Thyroid gland (tissue), 4 donors: ENCODE data around the gene NTRK2. TPM values are rescaled to one million over a fixed set of nuclear protein-coding genes. Genes with fewer than 3 reads are reported as not detected.

Source experiments
- DNase-seq, 2 donors: peaks; one replicate each; pipeline ENCODE4 v3.0.0-alpha.2; 2019
- H3K27ac ChIP-seq, 3 donors: fragments of 200-600 bp; sonication (generic); 1 replicate in 2 of 3; 2 replicates in 1 of 3; pipeline ENCODE4 v1.5.1; 2016 to 2019; ENCODE audit warnings: mild to moderate bottlenecking in 1 of 3, moderate library complexity in 1 of 3
- H3K27me3 ChIP-seq: fragments of 200-600 bp; sonication (generic); one replicate; pipeline ENCODE4 v1.5.1; 2019
- H3K36me3 ChIP-seq, 2 donors: fragments of 200-600 bp; sonication (generic); one replicate each; pipeline ENCODE4 v1.5.1; 2016 to 2019
- H3K4me1 ChIP-seq, 2 donors: fragments of 200-600 bp; sonication (generic); one replicate each; pipeline ENCODE4 v1.5.1; 2017 to 2019
- H3K4me3 ChIP-seq, 3 donors: fragments of 200-600 bp; sonication (generic); replicated peaks in 1 of 3; 1 replicate in 2 of 3; 2 replicates in 1 of 3; pipeline ENCODE4 v1.5.1; 2016; ENCODE audit warnings: mild to moderate bottlenecking in 1 of 3
- H3K9me3 ChIP-seq: fragments of 200-600 bp; sonication (generic); one replicate; pipeline ENCODE4 v1.5.1; 2017
- POLR2A ChIP-seq, 2 donors: fragments of 450-650 bp; IDR thresholded peaks; one replicate each; pipeline ENCODE4 v1.6.1; 2017; ENCODE audit warnings: antibody characterized with exemption in 2 of 2, mild to moderate bottlenecking in 2 of 2, moderate library complexity in 1 of 2
- WGBS, 2 donors: methylation state at CpG; one replicate each; pipeline ENCODE4 v1.1.5; 2017; 5-methylcytosine and 5-hydroxymethylcytosine counted together
- intact Hi-C: fragments of 100-400 bp; cut with DNase I; formaldehyde crosslinking; loops from one replicate; pipeline ENCODE4 v1.15.1; 2023
- total RNA-seq, 4 donors: library from RNA; depleted of rRNA; stranded (reverse); fragments of >200 nt; gene quantifications; one replicate each; pipeline ENCODE4 v1.2.3, GENCODE V29; 2016
- TF ChIP-seq, protein P1 (sequence below), 6 experiments: fragments of 200-600 bp in 3 of 6; fragments of 450-650 bp in 3 of 6; sonication (generic) in 3 of 6; IDR thresholded peaks; one replicate each; pipeline ENCODE4 v1.5.1; 2016 to 2019; ENCODE audit warnings: antibody characterized with exemption in 6 of 6, mild to moderate bottlenecking in 2 of 6, inconsistent platforms in 1 of 6, moderate library complexity in 1 of 6

The NTRK2 gene
- total RNA-seq, 4 donors from 2014 or later: 92.0 to 186 (median 142) TPM

DNA sequence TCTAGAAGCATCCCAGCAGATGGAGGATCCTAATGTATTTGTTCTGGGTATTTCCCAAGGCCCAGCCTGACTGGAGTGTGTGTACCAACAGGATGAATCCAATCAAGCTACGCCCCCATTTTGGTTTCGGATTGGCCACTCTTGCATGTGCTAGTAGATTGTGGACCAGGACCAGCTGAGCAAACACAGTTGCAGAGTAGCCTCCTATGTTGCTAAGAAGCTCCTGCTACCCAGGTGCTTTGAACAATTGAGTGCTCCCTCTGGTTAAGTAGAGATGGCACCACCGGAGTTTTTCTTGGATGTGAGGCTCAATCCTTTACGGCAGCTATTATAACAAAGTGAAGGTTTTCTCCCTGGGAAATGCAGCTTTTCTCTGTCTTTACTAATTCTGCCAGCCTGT lies 204.5 kb downstream of the NTRK2 start:
- H3K4me1 ChIP-seq: no peaks in the 10 kb centered on the region
- H3K36me3 ChIP-seq: no peaks in the 10 kb centered on the region
- intact Hi-C loops: no loop called here
- no peaks in the 10 kb centered on the region for H3K27me3 ChIP-seq
- TF ChIP-seq, protein P1, sequence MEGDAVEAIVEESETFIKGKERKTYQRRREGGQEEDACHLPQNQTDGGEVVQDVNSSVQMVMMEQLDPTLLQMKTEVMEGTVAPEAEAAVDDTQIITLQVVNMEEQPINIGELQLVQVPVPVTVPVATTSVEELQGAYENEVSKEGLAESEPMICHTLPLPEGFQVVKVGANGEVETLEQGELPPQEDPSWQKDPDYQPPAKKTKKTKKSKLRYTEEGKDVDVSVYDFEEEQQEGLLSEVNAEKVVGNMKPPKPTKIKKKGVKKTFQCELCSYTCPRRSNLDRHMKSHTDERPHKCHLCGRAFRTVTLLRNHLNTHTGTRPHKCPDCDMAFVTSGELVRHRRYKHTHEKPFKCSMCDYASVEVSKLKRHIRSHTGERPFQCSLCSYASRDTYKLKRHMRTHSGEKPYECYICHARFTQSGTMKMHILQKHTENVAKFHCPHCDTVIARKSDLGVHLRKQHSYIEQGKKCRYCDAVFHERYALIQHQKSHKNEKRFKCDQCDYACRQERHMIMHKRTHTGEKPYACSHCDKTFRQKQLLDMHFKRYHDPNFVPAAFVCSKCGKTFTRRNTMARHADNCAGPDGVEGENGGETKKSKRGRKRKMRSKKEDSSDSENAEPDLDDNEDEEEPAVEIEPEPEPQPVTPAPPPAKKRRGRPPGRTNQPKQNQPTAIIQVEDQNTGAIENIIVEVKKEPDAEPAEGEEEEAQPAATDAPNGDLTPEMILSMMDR (IDR thresholded peaks at IDR 0.05): no peak
- no peak for TF ChIP-seq POLR2A (IDR thresholded peaks at IDR 0.05)
- H3K4me3 ChIP-seq: no peak overlapping the region
- DNase-seq: no peak
- H3K27ac ChIP-seq: no peak overlapping the region
- H3K9me3 ChIP-seq: no peaks in the 10 kb centered on the region
- WGBS, 2 donors: 87 to 94% methylated on average over 4 of the region's 4 CpGs

DNA sequence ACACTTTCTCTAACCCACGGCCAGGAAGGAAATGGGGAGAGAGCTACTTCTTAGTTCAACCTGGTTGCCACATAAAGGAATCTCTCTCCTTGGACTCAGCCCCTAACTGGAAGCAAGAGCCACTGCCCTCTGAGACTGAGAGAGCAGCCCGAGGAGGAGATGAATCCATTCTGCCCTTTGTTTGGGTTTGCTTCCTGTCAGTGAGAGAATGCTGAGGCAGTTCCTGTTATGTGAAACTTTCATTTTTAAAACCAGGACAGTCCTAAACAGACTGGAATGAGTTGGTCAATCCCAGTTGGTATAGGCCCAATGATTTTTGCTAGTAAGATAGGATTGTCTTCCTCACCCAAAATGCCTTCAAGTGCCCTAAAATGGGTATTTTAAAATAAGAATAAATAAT lies 205.1 kb downstream of the NTRK2 start:
- TF ChIP-seq, protein P1 (IDR thresholded peaks at IDR 0.05): no peak
- TF ChIP-seq POLR2A (IDR thresholded peaks at IDR 0.05): no peak
- H3K4me1 ChIP-seq: no peaks in the 10 kb centered on the region
- no peak for DNase-seq
- intact Hi-C loops: no loop called here
- no peak overlapping the region for H3K27ac ChIP-seq
- H3K4me3 ChIP-seq: no peak overlapping the region
- H3K36me3 ChIP-seq: no peaks in the 10 kb centered on the region
- no peaks in the 10 kb centered on the region for H3K9me3 ChIP-seq
- WGBS, 2 donors: 53 to 55% methylated on average over 2 of the region's 2 CpGs
- H3K27me3 ChIP-seq: no peaks in the 10 kb centered on the region

DNA sequence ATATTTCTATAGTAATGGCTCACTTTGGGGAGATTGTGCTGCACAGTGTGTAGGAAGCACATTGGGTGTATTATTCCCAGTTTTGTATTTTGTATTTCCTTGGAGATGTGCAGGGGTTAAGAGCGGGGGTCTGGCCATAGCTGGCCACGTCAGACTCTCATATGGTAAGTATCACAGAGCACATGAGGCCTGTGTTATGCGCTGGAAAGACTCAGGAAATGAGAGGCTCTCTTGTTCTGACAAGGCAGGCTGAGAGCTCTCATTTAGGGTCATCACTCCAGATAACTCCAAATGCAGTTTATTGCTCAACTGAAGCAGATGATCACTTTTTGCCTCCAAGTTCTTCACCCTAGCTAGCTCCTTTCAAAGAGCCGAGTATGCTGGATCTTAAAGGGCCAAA lies 205.7 kb downstream of the NTRK2 start:
- no peak for TF ChIP-seq POLR2A (IDR thresholded peaks at IDR 0.05)
- TF ChIP-seq, protein P1 (IDR thresholded peaks at IDR 0.05): no peak
- WGBS, 2 donors: 80 to 87% methylated on average over 4 of the region's 4 CpGs
- H3K36me3 ChIP-seq: no peaks in the 10 kb centered on the region
- H3K9me3 ChIP-seq: no peaks in the 10 kb centered on the region
- intact Hi-C loops: no loop called here
- no peaks in the 10 kb centered on the region for H3K27me3 ChIP-seq
- DNase-seq: no peak
- H3K27ac ChIP-seq: no peak overlapping the region
- H3K4me3 ChIP-seq: no peak overlapping the region
- H3K4me1 ChIP-seq: no peaks in the 10 kb centered on the region

DNA sequence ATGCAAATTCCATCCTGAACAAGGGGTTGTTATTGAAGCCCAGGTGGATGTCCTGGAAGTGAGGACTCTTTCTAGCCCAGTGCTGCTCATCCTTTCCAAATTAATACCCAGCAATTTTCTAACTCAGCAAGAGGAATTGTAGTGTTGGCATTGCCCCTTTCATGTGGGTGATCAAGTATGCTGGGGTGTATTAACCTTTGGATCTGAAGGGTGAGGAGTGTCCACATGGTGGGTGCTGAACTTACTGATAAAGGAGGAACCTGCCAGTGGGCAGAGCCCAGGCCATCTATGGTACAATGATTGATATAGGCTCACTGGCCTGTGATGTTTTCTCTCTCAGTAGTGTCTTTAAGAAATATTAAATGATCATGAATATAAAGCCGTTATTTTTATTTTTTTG lies 210.1 kb downstream of the NTRK2 start:
- no peak for DNase-seq
- Histone ChIP-seq H3K4me3 (no peak overlapping the region), H3K36me3 (no peaks in the 10 kb centered on the region), H3K27me3 (no peaks in the 10 kb centered on the region), H3K4me1 (no peaks in the 10 kb centered on the region), H3K9me3 (no peaks in the 10 kb centered on the region), H3K27ac (no peak overlapping the region)
- 94% methylated on average over 1 of the region's 1 CpG for WGBS, 2 donors
- intact Hi-C loops: no loop called here
- TF ChIP-seq, protein P1 (IDR thresholded peaks at IDR 0.05): no peak
- no peak for TF ChIP-seq POLR2A (IDR thresholded peaks at IDR 0.05)

DNA sequence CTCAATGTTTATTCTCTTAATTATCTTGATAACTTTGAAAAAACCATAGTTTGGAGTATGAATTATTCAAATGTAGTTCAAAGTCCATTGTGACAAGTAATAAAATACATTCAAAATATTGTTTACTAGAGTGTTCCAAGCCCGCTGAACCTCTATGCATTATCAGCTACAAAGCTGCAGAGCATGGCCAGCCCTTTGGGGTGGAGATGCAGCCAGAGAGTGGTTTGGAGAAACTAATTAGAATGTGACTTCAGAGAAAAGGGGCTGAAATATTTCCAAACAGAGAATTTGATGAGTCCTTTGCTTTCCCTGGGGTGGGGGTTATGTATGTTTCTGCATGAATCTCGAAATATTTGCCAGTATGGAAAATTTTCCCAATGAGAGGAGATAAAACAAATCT lies 211.3 kb downstream of the NTRK2 start:
- Histone ChIP-seq H3K36me3 (no peaks in the 10 kb centered on the region), H3K4me1 (no peaks in the 10 kb centered on the region), H3K9me3 (no peaks in the 10 kb centered on the region), H3K27ac (no peak overlapping the region), H3K4me3 (no peak overlapping the region), H3K27me3 (no peaks in the 10 kb centered on the region)
- WGBS, 2 donors: 76 to 83% methylated on average over 2 of the region's 2 CpGs
- intact Hi-C loops: no loop called here
- DNase-seq: no peak
- no peak for TF ChIP-seq POLR2A (IDR thresholded peaks at IDR 0.05)
- TF ChIP-seq, protein P1 (IDR thresholded peaks at IDR 0.05): no peak
